SU-DHL-6 (cell line): ENCODE measurements around the gene MOB3B.

Experiments used
- CTCF ChIP-seq: fragments of 200-600 bp; sonication (generic); IDR thresholded peaks from one replicate; pipeline ENCODE4 v1.5.1; 2017; ENCODE audit warnings: antibody characterized with exemption, mild to moderate bottlenecking, low read length, moderate library complexity; ENCODE audit not compliant: insufficient read depth, poor library complexity, severe bottlenecking
- EZH2phosphoT487 ChIP-seq: fragments of 200-600 bp; sonication (generic), shearing (Covaris generic); conservative IDR thresholded peaks from 2 replicates; pipeline ENCODE4 v1.6.1; 2018; ENCODE audit warnings: mild to moderate bottlenecking, antibody characterized with exemption, low read length, moderate library complexity, mixed read lengths

- TF ChIP-seq CTCF, result no peak
- no peak for TF ChIP-seq EZH2phosphoT487
Measured at GRCh38 chr9:27408482-27408881, 121.1 kb downstream of the MOB3B start.
